CD4-positive, alpha-beta T cell treated with Interleukin-17A for 1 hour (primary cell): Measurements from ENCODE around the gene TRAK2.
"Not testable (repeated sequence)": the region's sequence is repeated elsewhere in the genome, so short reads cannot be mapped to it uniquely, and the experiment has no call there.

Source experiments
- DNase-seq: peaks from one replicate; pipeline ENCODE4 v3.0.0-alpha.2; 2020

Gene TRAK2

DNA sequence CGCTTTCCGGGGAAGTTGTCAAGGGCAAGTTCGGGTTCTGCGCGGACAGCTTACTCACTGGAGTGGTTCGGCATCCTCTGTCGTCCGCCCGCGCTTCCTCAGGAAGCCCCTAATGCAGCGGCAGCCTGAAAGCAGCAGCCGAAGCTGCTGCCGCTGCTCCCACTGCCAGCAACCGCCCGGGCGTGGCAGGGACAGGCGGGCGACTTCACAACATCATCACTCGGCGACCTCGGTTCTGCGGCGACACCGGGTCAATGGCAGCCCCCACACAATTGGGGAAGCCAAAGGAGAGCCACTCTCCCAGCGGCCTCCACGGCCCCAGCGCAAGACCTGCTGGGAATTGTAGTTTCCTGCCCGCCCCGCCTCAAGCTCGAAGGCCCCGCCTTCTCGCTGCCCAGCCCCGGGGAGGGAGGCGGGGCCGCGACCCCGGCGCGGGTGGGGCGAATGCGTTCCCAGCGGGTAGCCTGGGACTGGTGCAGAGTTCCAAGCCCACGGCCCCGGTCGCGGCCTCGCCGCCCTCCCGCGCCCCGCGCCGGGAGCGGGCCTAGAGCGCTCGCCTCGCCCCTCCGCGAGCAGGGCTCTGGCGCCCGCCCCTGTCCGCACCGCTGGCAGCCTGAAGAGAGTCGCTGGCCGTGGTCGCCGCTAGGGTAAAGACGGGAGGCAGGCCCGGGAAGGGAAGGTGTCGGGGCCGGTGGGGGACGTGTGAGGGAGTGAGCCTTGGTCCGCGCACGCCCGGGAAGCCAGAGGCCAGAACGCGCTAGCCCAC is at the start of gene TRAK2, which contains the start of gene STRADB:
TSS of gene TRAK2 (minus strand) at position 167 of the 766 bp plus-strand sequence. CDS start 30,951 bp downstream, outside the sequence.
TSS of gene STRADB (plus strand) at position 449 of the 766 bp plus-strand sequence. CDS start 3,101 bp downstream, outside the sequence.
- DNase-seq: peak; percentile 98

- no peak for DNase-seq
Measured at GRCh38 chr2:201500534-201500933, 49.3 kb upstream of the TRAK2 start.

GRCh38 chr2:201496785-201497184 is 45.5 kb upstream of the TRAK2 start:
- DNase-seq: no peak

GRCh38 chr2:201490291-201490690 is 39.0 kb upstream of the TRAK2 start:
- DNase-seq: no peak

- DNase-seq: no peak
Measured at GRCh38 chr2:201484805-201485204, 33.5 kb upstream of the TRAK2 start.

DNA sequence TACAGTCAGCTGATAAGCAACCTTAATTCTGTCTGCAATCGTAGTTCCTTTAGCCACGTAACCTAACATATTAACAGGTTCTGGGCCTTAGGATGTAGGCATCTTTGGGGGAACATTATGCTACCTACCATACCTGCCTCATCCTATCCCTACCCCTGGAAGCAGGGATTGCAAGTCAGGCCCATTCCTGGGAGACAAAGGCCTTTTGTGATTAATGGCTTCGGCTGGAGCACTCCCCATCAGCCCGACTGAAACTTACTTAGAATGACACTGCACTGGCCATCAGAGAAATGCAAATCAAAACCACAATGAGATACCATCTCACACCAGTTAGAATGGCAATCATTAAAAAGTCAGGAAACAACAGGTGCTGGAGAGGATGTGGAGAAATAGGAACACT is 32.5 kb upstream of the TRAK2 start:
- not testable (repeated sequence) for DNase-seq

DNA sequence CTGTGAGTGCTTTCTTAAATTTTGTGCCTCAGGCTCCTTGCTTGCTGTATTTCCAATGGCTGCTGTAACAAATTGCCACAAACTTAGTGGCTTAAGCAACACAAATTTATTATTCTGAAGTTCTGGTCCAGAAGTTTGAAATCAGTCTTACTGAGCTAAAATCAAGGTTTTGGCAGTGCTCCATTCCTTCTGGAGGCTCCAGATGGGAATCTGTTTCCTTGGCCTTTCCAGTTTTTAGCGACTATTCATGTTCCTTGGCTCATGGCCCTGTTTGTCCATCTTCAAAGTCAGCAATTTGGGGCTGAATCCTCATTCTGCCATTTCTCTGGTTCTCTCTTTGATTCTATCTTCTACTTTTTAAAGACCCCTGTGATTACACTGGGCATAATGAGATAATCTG is 32.1 kb upstream of the TRAK2 start:
- no peak for DNase-seq

DNA sequence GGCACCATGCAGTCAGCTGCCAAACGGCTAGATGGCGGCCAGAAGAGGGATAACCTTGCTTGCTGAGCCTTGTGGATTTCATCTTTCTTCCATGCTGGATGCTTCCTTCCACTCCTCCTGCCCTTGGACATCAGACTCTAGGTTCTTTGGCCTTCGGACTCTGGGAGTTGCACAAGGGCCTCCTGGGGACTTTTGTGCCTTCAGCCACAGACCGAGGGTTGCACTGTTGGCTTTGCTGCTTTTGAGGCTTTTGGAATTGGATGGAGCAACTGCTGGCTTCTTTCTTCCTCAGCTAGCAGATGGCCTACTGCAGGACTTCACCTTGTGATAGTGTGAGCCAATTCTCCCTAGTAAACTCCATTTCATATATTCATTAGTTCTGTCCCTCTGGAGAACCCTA is 31.3 kb upstream of the TRAK2 start:
- DNase-seq: no peak

DNA sequence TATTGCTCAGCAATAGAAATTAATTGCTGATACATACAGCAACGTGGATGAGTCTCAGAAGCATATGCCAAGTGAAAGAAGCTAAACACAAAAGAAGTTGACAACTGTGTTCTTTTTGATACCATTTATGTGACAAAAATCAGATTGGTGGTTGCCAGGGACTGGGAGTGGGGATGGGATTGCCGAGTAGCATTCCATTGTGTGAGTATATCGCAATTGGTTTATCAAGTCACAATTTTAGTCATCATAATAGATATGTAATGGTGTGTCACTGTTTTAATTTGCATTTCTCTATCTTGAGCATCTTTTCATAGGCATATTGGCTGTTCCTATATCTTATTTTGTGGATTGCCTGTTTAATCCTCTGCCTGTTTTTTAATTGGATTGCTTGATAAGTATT is 21.2 kb upstream of the TRAK2 start:
- no peak for DNase-seq

DNA sequence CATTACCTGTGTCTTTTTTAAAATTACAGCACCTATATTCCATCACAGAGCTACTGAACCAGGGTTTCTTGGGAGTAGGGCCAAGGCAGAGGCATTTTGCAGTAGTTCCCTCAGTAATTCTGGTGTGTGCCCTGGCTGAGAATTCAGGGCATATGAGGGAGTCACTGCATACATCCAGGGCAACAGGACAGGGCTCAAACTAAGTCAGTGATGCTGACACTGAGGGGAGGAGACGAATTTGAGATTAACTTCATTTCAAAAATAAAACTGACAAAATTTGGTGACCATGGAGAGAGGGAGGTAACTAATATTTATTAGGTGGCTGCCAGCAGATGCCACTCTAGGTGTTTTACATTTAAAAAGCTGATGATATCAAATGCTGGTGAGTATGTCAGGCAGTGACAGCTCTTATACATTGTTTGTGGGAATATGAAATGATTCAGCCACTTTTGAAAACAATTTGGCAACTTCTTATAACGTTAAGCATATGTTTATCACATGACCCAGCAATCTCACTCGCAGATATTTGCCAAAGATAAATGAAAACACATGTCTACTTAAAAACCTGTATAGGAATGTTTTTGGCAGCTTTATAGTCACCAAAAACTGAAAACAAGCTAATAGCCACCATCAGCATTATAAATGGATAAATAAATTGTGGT is 20.6 kb upstream of the TRAK2 start:
- DNase-seq: no peak

- DNase-seq: no peak
Measured at GRCh38 chr2:201470821-201471731, 19.8 kb upstream of the TRAK2 start.

DNA sequence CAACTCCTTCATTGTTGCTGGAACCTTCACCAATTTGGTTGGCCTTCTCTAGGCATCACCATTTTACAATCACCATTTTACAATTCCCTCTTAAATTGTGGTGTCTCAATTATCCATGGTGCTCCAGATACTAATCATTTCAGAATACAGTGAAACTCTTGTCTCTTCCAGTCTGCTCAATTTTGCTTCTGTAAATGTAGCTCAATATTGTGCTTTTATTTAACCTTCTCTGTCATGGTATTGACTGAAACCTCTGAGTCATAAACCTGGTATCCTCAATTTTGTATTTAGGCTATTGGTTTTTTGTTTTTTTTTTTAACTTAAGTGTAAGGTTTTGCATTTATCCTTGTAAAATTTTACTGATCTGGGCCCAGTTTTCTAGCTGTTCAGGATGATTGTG is 16.4 kb upstream of the TRAK2 start:
- DNase-seq: no peak

DNA sequence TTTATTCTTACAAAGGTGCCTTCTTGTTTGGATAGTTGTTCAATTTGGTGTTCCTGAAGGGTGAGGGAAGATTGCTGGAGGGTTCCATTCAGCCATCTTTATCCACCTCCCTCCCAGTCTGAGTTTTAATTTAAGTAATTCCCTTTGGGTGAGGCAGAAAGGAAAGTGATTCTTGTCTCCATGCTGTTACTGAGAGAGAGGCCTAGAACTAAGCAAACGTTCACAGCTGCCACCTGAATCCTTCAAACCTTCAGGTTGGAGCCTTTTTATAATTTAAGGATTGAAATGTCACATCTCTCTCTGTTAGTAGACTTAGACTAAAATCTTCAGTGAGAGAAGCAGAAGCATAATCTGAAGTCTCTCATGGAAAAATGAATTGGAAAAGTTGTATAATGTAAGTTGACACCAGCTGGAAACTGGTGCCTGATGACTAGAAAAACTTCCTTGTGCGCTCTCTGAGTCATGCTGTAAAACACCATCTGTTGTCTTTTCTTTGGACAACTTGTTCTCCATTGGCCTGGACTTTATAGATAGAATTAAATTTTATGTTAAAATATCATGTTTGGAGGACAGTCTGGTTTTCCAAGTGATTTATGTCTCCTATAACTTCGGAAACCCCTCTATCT is 14.9 kb upstream of the TRAK2 start:
- DNase-seq: no peak

DNA sequence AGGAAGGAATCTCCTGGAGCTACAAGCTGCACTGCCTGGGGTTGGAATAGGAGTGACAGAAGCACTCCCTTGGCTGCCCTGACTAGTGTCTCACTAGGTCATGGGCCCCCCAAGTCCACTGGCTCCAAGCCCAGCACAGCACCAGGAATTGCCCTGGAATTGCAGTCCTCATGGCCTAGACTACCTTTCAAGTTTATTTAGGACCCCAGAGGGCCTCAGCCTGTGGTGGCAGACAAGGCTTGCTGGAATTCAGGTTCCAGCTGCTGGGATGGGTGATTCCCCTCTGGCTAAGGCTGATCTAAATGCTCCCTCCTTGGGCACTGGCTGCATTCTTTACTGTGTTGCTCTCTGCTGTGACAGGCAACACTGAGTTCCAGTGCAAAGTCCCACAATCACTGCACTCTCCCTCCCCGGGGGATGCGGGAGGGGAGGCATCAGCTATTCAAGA is 14.3 kb upstream of the TRAK2 start:
- DNase-seq: no peak

GRCh38 chr2:201464547-201464946 is 13.3 kb upstream of the TRAK2 start:
- DNase-seq: no peak

DNA sequence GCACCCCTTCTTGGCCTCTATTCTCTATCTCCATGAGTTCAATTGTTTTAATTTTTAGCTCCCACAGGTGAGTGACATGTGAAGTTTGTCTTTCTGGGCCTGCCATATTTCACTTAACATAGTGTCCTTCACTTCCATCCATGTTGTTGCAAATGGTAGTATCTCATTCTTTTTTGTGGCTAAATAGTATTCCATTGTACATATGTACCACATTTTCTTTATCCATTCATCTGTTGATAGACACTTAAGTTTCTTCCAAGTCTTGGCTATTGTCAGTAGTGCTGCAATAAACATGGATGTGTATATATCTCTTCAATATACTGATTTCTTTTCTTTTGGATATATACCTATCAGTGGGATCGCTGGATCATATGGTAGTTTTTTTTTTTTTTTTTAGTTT is 9.3 kb upstream of the TRAK2 start:
- no peak for DNase-seq

GRCh38 chr2:201458381-201458780 is 7.1 kb upstream of the TRAK2 start:
- DNase-seq: no peak

DNA sequence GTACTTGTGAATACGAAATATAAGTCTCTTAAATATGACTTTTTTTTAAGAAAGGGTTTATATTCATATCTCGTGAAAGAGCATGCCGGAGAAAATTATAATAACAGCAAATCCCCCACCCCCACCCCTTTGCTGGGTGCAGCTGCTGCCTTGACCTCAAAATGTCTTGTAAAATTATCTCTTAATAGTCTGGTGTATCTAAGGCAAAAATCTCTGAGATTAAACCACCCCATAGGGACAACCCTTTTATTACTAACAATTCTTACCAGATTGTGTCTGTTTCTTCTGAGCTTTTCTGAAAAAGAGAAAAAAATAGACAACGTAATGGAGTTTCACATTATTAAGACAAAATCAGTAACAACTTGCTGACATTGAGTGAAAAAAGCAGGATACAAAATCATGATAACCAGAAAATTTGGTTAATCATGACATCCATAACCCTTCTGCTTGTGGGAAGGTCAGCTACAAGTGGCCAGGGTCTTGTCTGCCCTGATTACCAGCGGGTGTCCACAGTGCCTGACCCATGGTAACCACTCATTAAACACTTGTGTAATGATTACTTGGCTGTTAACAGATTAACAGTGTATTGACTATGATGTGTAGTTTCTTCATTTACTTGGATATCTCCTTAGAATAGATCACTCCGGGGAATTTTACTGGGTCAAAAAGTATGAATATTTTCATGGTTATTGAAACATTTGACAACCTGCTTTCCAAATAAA is 1.8 kb upstream of the TRAK2 start:
- no peak for DNase-seq

GRCh38 chr2:201452058-201452921 is 1.0 kb upstream of the TRAK2 start:
- DNase-seq: no peak

GRCh38 chr2:201450954-201451291 is 335 bp downstream of the TRAK2 start:
- no peak for DNase-seq

DNA sequence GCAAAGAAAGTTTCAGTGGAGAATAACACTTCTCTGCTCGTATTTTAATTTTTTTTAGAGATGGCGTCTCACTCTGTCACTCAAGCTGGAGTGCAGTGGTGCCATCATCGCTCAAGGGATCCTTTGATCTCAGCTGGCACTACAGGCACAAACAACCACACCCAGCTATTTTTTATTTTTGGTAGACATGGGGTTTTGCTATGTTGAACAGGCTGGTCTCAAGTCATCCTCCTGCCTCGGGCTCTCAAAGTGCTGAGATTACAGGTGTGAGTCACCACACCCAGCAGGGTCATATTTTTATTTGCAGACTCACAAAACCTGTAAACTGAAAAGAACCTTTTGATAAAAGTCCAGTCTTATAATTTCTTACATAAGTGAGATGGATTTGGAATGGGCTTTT is 2.6 kb downstream of the TRAK2 start:
- DNase-seq: peak; percentile 72
